HG03039 (cell line): Measurements from ENCODE around the gene SKAP1.
"Not testable (repeated sequence)": the region's sequence is repeated elsewhere in the genome, so short reads cannot be mapped to it uniquely, and the experiment has no call there.

ENCODE experiments used
- ATAC-seq: cut with Tn5 transposase; IDR thresholded peaks from one replicate; pipeline ENCODE4 v1.9.1; 2021; ENCODE audit warnings: mild to moderate bottlenecking, moderate library complexity; ENCODE audit not compliant: unreplicated experiment

The SKAP1 gene

DNA sequence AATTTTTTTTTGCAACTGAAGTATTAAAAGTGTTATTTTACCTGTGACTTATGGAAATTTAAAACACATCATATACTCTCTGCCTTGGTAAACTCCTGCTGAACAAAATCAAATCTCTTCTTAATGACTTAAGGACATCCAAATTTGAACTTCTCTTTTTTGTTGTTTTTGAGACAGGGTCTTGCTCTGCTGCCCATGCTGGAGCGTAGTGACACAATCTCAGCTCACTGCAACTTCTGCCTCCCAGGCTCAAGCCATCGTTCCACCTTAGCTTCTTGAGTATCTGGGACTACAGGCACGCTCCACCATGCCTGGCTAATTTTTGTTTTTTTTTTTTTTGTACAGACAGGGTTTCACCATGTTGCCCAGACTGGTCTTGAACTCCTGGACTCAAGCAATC, 56.1 kb downstream of the SKAP1 start:
- no peak for ATAC-seq

- ATAC-seq = no peak
Observed at GRCh38 chr17:48373130-48373830, 56.7 kb downstream of the SKAP1 start.

DNA sequence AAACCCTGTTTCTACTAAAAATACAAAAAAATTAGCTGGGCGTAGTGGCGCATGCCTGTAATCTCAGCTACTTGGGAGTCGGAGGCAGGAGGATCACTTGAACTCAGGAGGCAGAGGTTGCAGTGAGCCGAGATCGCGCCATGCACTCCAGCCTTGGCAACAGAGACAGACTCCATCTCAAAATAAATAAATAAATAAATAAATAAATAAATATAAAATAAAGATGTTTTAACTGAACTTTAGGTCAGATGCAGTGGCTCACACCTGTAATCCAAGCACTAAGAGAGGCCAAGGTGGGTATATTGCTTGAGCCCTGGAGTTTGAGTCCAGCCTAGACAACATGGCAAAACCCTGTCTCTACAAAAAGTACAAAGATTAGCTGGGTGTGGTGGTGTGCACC, 61.0 kb downstream of the SKAP1 start:
- ATAC-seq = not testable (repeated sequence)

- no peak for ATAC-seq
Observed at GRCh38 chr17:48368352-48368908, 61.6 kb downstream of the SKAP1 start.

- ATAC-seq = no peak
Observed at GRCh38 chr17:48363161-48363560, 66.9 kb downstream of the SKAP1 start.

DNA sequence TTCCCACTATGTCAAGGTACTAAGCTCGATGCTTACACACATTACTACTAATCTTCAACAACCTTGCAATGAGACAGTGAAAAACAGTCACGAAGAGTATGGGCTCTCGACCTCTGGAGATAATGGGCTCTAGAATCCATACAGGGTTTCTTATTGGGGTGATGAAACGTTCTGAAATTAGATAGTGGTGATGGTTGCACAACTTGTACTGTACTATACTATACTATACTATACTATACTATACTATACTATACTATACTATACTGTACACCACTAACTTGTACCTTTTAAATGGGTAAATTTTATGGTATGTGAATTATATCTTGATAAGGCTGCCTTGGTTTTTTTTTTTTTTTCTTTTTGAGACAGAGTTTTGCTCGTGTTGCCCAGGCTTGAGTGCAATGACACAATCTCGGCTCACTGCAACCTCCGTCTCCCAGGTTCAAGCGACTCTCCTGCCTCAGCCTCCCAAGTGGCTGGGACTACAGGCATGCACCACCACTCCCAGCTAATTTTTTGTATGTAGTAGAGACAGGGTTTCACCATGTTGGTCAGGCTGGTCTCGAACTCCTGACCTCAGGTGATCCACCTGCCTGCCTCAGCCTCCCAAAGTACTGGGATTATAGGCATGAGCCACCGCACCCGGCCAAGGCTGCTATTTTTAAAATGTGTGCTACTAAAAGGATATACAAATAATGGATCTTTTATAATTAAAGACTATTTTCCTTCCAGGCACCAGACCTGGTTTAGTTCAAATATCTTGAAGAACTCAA, 69.0 kb downstream of the SKAP1 start:
- not testable (repeated sequence) for ATAC-seq

GRCh38 chr17:48357779-48358602, 72.0 kb downstream of the SKAP1 start:
- ATAC-seq = no peak

GRCh38 chr17:48356866-48357265, 73.1 kb downstream of the SKAP1 start:
- ATAC-seq = no peak

GRCh38 chr17:48352630-48353029, 77.4 kb downstream of the SKAP1 start:
- ATAC-seq = no peak

DNA sequence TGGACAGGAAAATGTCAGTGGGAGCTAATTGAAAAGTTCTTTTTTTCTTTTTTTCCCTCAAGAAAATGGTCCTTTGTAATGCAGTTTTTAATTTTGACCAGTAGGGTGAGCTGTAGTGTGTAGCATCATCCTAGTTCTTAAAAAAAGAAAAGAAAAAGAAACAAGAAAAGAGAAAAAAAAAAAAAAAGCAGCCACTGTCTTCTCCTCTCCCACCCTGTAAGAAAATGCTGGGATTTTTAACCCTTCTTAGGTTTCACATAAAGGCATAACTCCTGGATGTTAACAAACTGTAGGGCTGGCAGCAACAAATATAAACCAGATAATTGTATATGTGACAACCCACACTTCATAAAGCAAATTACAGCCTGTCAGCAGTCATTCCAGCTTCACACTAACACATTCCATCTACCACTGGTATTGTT, 78.1 kb downstream of the SKAP1 start:
- ATAC-seq = no peak

- no peak for ATAC-seq
Observed at GRCh38 chr17:48348352-48348751, 81.7 kb downstream of the SKAP1 start.

DNA sequence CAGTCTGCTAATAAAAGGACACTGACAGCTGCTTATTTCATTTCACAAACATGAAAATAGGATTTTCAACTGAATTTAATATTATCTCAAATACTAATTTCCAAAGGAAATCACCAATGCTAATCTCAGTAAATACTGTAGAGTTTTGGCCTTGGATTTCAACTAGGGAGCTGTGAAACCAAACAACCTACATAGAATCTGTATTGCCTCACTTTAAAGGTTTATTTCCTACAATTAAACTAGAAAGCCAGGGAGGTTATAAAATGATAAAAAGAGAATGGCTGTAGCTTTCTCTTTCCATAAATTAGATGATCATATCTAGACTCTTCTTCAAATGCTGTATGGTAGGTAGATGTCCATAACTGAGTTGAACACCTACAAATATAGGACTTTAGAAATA, 82.8 kb downstream of the SKAP1 start:
- ATAC-seq = no peak

- ATAC-seq = no peak
Observed at GRCh38 chr17:48344251-48344650, 85.8 kb downstream of the SKAP1 start.

- no peak for ATAC-seq
Observed at GRCh38 chr17:48340916-48341315, 89.1 kb downstream of the SKAP1 start.

DNA sequence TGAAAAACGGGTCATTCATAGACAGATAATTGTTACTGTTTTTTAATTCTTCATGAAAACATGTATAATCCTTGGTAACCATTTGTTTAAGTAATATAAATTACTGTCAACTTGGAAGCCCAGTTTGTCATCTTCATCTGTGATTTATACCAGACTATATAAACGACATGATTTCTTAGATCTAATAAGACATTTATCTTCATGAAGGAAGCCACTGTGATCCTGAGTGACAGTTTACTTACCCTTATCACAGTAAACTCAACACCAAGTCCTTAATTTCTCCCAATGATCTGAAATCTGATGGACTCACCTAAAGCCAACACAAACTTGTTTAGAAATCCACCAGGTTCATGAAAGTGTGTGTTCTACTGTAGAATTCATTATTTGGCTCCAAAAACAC, 91.3 kb downstream of the SKAP1 start:
- ATAC-seq = no peak

GRCh38 chr17:48337903-48338302, 92.1 kb downstream of the SKAP1 start:
- not testable (repeated sequence) for ATAC-seq

GRCh38 chr17:48336986-48337385, 93.0 kb downstream of the SKAP1 start:
- no peak for ATAC-seq

DNA sequence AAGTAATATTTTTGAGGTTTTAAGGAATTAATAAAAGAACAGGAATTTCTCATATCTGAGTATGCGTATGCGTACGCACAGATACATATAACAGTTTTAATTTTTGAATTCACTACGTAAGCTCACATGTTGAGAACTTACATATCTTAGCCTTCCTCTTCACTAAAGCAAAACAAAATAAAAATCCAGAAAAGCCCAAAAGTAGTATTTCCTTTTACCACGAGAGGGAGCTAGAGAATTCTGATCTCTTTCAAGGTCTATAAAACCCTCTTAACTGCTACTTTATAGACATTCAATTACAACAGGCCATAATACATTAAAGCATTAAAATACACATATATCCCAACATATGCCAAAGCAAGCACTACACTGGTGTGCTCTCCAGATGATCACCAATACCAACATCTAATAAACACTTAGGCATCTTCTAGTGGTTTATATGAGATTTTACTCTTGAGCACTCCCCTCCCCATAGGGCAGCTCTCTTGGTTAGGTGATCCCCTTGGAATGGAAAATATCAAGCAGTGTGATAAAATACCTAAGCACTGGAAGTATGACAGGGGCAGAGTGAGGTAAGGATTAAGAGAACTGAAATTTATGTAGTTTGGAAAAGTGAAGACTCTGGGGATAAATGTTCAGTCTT, 94.0 kb downstream of the SKAP1 start:
- no peak for ATAC-seq

GRCh38 chr17:48335146-48335784, 94.7 kb downstream of the SKAP1 start:
- no peak for ATAC-seq

GRCh38 chr17:48333034-48333530, 96.9 kb downstream of the SKAP1 start:
- no peak for ATAC-seq
